Mesendoderm (in vitro differentiated cells): ENCODE measurements around the gene FMNL2.

Source experiments
- DNase-seq: peaks from one replicate; pipeline ENCODE4 v3.0.0; 2013
- H2AK5ac ChIP-seq: 2 replicates; pipeline ENCODE4 v1.6.1; 2013; ENCODE audit warnings: low read length, inconsistent platforms
- H2BK120ac ChIP-seq: 2 replicates; pipeline ENCODE4 v1.6.1; 2013; ENCODE audit warnings: low read depth, mild to moderate bottlenecking, low read length, moderate library complexity, mixed read lengths
- H2BK15ac ChIP-seq: replicated peaks from 2 replicates; pipeline ENCODE4 v1.6.1; 2013; ENCODE audit warnings: low read depth, mild to moderate bottlenecking, moderate library complexity
- H2BK5ac ChIP-seq: 2 replicates; pipeline ENCODE4 v1.6.1; 2013; ENCODE audit warnings: low read length, inconsistent platforms
- H3K18ac ChIP-seq: 2 replicates; pipeline ENCODE4 v1.6.1; 2013; ENCODE audit warnings: mild to moderate bottlenecking, low read length, mixed read lengths
- H3K23ac ChIP-seq: one replicate; pipeline ENCODE4 v1.6.1; 2013; ENCODE audit warnings: low read length
- H3K27ac ChIP-seq: 2 replicates; pipeline ENCODE4 v1.5.1; 2013; ENCODE audit warnings: low read depth, mild to moderate bottlenecking, inconsistent platforms, low read length, moderate library complexity
- H3K27me3 ChIP-seq: 2 replicates; pipeline ENCODE4 v1.6.1; 2013; ENCODE audit warnings: low read length, control low read depth, mild to moderate bottlenecking, inconsistent platforms; ENCODE audit not compliant: insufficient read depth, poor library complexity
- H3K36me3 ChIP-seq: 2 replicates; pipeline ENCODE4 v1.6.1; 2013; ENCODE audit warnings: low read length, inconsistent platforms; ENCODE audit not compliant: control insufficient read depth, insufficient read depth
- H3K4ac ChIP-seq: one replicate; pipeline ENCODE4 v1.6.1; 2013; ENCODE audit warnings: low read depth, mild to moderate bottlenecking, low read length, moderate library complexity
- H3K4me1 ChIP-seq: 2 replicates; pipeline ENCODE4 v1.6.1; 2013; ENCODE audit warnings: low read depth, low read length, inconsistent platforms; ENCODE audit not compliant: control insufficient read depth
- H3K4me2 ChIP-seq: 2 replicates; pipeline ENCODE4 v1.6.1; 2013; ENCODE audit warnings: low read length
- H3K4me3 ChIP-seq: 2 replicates; pipeline ENCODE4 v1.5.1; 2013; ENCODE audit warnings: mild to moderate bottlenecking, low read length
- H3K56ac ChIP-seq: one replicate; pipeline ENCODE4 v1.6.1; 2013; ENCODE audit warnings: low read length
- H3K79me1 ChIP-seq: 2 replicates; pipeline ENCODE4 v1.6.1; 2013; ENCODE audit warnings: low read length, inconsistent platforms
- H3K79me2 ChIP-seq: 2 replicates; pipeline ENCODE4 v1.6.1; 2013; ENCODE audit warnings: mild to moderate bottlenecking, low read length; ENCODE audit not compliant: control insufficient read depth, insufficient read depth
- H3K9ac ChIP-seq: 2 replicates; pipeline ENCODE4 v1.6.1; 2013; ENCODE audit warnings: low read length, inconsistent platforms
- H4K5ac ChIP-seq: one replicate; pipeline ENCODE4 v1.6.1; 2013; ENCODE audit warnings: low read length
- H4K8ac ChIP-seq: one replicate; pipeline ENCODE4 v1.6.1; 2013; ENCODE audit warnings: low read depth, mild to moderate bottlenecking, control low read depth, low read length, moderate library complexity
- WGBS: extraction: QIAGEN DNeasy Blood & Tissue Kit; methylation state at CpG from one replicate; pipeline ENCODE4 v1.1.7; 2013; ENCODE audit warnings: low lambda C conversion rate, missing lambda C conversion rate; ENCODE audit not compliant: insufficient coverage; ENCODE audit errors: extremely low coverage; 5-methylcytosine and 5-hydroxymethylcytosine counted together

Gene FMNL2

DNA sequence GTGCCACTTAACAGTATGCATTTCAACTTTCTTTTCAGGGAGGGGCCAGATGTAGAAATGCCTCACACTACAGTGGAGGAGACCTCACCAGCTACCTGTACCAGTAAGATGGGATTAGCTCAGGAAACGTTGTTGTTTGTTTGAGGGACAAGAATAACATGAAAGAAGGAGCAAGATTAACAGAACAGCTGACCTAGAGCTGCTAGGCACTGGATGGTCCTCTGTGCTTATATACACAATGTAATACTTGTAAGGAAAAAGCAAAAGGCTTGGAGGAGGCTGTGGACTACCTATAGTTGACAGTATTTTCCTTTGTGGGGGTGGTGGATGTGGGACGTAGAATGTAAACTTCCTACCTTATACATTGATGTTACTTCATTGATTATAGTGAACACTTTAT lies 154.4 kb downstream of the FMNL2 start:
- peaks cover 5% of the 10 kb centered on the region for H3K79me1 ChIP-seq
- peaks cover 6% of the 10 kb centered on the region for H3K79me2 ChIP-seq
- no peak for DNase-seq
- H3K56ac ChIP-seq = no peak overlapping the region
- H4K5ac ChIP-seq = no peak overlapping the region
- H2BK5ac ChIP-seq = no peak overlapping the region
- H2BK15ac ChIP-seq = no peak overlapping the region
- H2AK5ac ChIP-seq = no peak overlapping the region
- H4K8ac ChIP-seq = no peak overlapping the region
- no peak overlapping the region for H2BK120ac ChIP-seq
- no CpG with 5 or more reads among the region's 2 CpGs for WGBS
- peaks cover 3% of the 10 kb centered on the region for H3K4me1 ChIP-seq
- H3K4ac ChIP-seq = no peak overlapping the region
- H3K23ac ChIP-seq = no peak overlapping the region
- H3K9ac ChIP-seq = no peak overlapping the region
- H3K27me3 ChIP-seq = no peaks in the 10 kb centered on the region
- no peak overlapping the region for H3K4me2 ChIP-seq
- no peak overlapping the region for H3K27ac ChIP-seq
- H3K36me3 ChIP-seq = no peaks in the 10 kb centered on the region
- no peak overlapping the region for H3K4me3 ChIP-seq
- H3K18ac ChIP-seq = no peak overlapping the region

DNA sequence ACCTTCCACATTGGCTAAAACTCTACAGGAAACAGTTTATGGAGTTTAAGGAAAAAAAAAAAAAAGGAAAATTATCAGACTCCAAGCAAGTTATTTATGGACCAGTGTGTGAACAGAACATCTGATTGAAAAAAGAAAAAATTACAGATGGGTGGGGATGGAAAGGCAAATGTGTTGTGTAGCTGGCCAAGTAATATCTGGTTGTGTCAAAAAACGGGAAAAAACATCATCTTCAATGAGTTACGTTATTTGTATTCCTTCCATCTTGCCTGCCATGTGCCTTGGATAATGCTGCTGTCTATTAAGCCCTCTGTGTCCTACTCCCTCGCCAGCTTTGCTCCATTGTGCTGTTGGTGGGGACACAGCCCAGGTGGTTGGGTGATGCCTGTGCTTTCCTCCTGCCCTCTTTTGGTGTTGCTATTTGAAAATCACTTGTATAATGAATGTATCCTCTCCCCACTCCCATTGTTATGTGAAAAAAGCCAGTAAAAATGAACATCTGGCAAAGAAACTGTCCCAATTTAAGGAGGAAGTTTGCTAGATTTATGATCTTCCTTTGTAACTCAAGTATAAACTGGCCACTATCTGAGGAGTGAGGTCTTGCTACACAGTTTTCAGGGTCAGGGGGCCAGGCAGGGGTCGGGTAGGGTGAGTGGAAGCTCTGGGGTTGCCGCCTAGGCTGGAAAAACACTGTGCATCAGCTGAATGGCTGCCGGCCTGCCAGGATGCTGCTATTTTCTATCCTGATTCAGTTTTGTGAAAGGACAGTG lies 155.9 kb downstream of the FMNL2 start:
- no peak for DNase-seq
- Histone ChIP-seq H3K79me1 (peaks cover 4% of the 10 kb centered on the region), H3K56ac (no peak overlapping the region), H3K27me3 (no peaks in the 10 kb centered on the region), H3K4me1 (peaks cover 7% of the 10 kb centered on the region), H2BK5ac (no peak overlapping the region), H3K27ac (no peak overlapping the region), H2BK15ac (no peak overlapping the region), H3K79me2 (peaks cover 8% of the 10 kb centered on the region), H4K5ac (no peak overlapping the region), H2BK120ac (no peak overlapping the region), H3K4me3 (no peak overlapping the region), H2AK5ac (no peak overlapping the region), H3K23ac (no peak overlapping the region), H3K9ac (no peak overlapping the region), H4K8ac (no peak overlapping the region), H3K36me3 (no peaks in the 10 kb centered on the region), H3K18ac (no peak overlapping the region), H3K4me2 (no peak overlapping the region), H3K4ac (no peak overlapping the region)
- no CpG with 5 or more reads among the region's 6 CpGs for WGBS

DNA sequence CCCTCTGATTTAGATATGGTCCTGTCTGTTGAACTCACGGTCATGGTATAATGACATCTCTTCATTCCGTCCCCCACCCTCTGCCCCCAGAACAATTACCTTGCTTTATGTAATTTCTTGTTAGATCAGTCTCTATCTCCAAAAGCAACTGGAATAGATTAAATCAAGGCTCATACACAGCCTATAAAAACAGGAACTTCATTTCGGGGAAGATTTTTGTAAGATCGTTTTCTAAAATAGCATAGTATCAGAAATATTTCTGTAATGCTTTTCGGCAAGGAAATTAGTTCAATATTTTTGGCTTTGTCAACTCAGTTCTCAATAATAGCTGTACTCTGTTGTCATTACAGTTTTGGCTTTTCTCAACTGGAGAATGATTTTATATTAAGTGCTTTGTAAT lies 157.2 kb downstream of the FMNL2 start:
- no peak overlapping the region for H4K5ac ChIP-seq
- no peak overlapping the region for H2AK5ac ChIP-seq
- no peak for DNase-seq
- no peak overlapping the region for H3K56ac ChIP-seq
- H2BK5ac ChIP-seq = no peak overlapping the region
- H3K27ac ChIP-seq = no peak overlapping the region
- H3K79me2 ChIP-seq = peaks cover 9% of the 10 kb centered on the region
- H3K79me1 ChIP-seq = peaks cover 6% of the 10 kb centered on the region
- H3K4me3 ChIP-seq = no peak overlapping the region
- no peak overlapping the region for H2BK15ac ChIP-seq
- no peak overlapping the region for H3K23ac ChIP-seq
- H3K4me1 ChIP-seq = peaks cover 7% of the 10 kb centered on the region
- H3K4ac ChIP-seq = no peak overlapping the region
- H3K27me3 ChIP-seq = no peaks in the 10 kb centered on the region
- no peaks in the 10 kb centered on the region for H3K36me3 ChIP-seq
- H3K4me2 ChIP-seq = no peak overlapping the region
- H3K18ac ChIP-seq = no peak overlapping the region
- H3K9ac ChIP-seq = no peak overlapping the region
- H4K8ac ChIP-seq = no peak overlapping the region
- H2BK120ac ChIP-seq = no peak overlapping the region
- no CpG with 5 or more reads among the region's 5 CpGs for WGBS

DNA sequence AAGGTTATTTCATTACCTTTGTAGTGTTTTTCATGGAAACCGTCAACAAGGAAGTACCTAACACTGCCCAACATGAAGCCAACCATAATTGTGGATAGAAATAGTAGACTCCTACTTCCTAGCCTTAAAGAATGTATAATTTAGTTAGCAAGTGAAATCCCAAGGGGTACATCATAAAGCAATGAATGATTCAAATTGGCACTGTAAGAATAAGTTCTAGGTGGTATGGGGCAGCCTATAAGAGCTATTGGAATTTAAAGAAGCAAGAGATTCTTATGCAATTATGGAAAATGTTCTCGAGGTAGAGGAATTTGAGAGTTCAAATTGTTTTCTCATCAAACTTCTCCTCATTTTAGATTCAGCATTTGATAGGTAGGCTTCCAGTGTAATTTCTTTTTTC lies 157.9 kb downstream of the FMNL2 start:
- H3K4me3 ChIP-seq = no peak overlapping the region
- no peak overlapping the region for H2BK5ac ChIP-seq
- H3K18ac ChIP-seq = no peak overlapping the region
- H3K79me2 ChIP-seq = peaks cover 9% of the 10 kb centered on the region
- peaks cover 7% of the 10 kb centered on the region for H3K4me1 ChIP-seq
- H3K9ac ChIP-seq = no peak overlapping the region
- no peak overlapping the region for H2BK120ac ChIP-seq
- no peaks in the 10 kb centered on the region for H3K27me3 ChIP-seq
- H3K27ac ChIP-seq = no peak overlapping the region
- H3K56ac ChIP-seq = no peak overlapping the region
- WGBS = no CpG with 5 or more reads among the region's 2 CpGs
- peaks cover 6% of the 10 kb centered on the region for H3K79me1 ChIP-seq
- H4K5ac ChIP-seq = no peak overlapping the region
- DNase-seq = no peak
- no peak overlapping the region for H3K4ac ChIP-seq
- no peaks in the 10 kb centered on the region for H3K36me3 ChIP-seq
- H3K4me2 ChIP-seq = no peak overlapping the region
- H4K8ac ChIP-seq = no peak overlapping the region
- no peak overlapping the region for H3K23ac ChIP-seq
- no peak overlapping the region for H2AK5ac ChIP-seq
- peak overlapping the region; percentile 74 for H2BK15ac ChIP-seq

DNA sequence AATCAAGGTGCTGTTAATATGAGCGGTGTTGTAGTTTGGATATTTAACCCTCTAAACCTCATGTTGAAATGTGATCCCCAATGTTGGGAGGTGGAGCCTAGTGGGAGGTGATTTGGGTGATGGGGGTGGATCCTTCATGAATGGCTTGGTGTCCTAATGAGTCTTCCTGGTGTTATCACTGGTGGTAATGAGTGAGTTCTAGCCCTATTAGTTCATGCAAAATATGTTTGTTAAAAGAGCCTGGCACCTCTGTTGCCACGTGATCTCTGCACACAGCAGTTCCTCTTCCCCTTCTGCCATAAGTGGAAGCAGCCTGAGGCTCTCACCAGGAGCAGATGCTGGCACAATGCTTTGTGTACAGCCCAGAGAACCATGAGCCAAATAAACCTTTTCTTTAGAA lies 158.4 kb downstream of the FMNL2 start:
- no CpG with 5 or more reads among the region's 2 CpGs for WGBS
- H2BK5ac ChIP-seq = no peak overlapping the region
- no peak overlapping the region for H2AK5ac ChIP-seq
- H3K18ac ChIP-seq = no peak overlapping the region
- H3K4me3 ChIP-seq = no peak overlapping the region
- no peak overlapping the region for H4K5ac ChIP-seq
- H3K4ac ChIP-seq = no peak overlapping the region
- H3K79me1 ChIP-seq = peaks cover 5% of the 10 kb centered on the region
- H3K4me2 ChIP-seq = no peak overlapping the region
- H3K9ac ChIP-seq = no peak overlapping the region
- no peak overlapping the region for H2BK15ac ChIP-seq
- H3K4me1 ChIP-seq = peaks cover 7% of the 10 kb centered on the region
- peak; percentile 66 for DNase-seq
- H4K8ac ChIP-seq = no peak overlapping the region
- H3K56ac ChIP-seq = no peak overlapping the region
- H3K27me3 ChIP-seq = no peaks in the 10 kb centered on the region
- no peak overlapping the region for H3K27ac ChIP-seq
- no peak overlapping the region for H2BK120ac ChIP-seq
- H3K36me3 ChIP-seq = no peaks in the 10 kb centered on the region
- peaks cover 7% of the 10 kb centered on the region for H3K79me2 ChIP-seq
- no peak overlapping the region for H3K23ac ChIP-seq
